ENCODE results near the gene TMEM50A. TPM values are rescaled to one million over a fixed set of nuclear protein-coding genes. Genes with fewer than 3 reads are reported as not detected.

TMEM50A gene
- total and polyA plus RNA-seq, 9 of the 15 experiments (the other 6 are each of a cell fraction or from before 2014, with no cell fraction given) = 43.7 to 195 (median 137) TPM

GRCh38 chr1:25355841-25356395, 17.8 kb downstream of the TMEM50A start (continued):
- no peak for TF ChIP-seq CUX1 (CRISPR knock-in tag; IDR thresholded peaks at IDR 0.05)
- 0 out of 2 replicates have a peak, but pooled peaks have one; percentile 24 for TF ChIP-seq ZNF583 (CRISPR knock-in tag; IDR thresholded peaks at IDR 0.05)
- TF ChIP-seq CAMTA2 (CRISPR knock-in tag; conservative IDR thresholded peaks at IDR 0.05) = no peak
- TF ChIP-seq NFIC (IDR thresholded peaks at IDR 0.05) = 0 out of 2 replicates have a peak, but pooled peaks have one; percentile 6
- no peak for TF ChIP-seq DLX4 (CRISPR knock-in tag; IDR thresholded peaks at IDR 0.05)
- no peak for TF ChIP-seq ZNF407 (IDR thresholded peaks at IDR 0.05; ENCODE audit: low read depth)
- TF ChIP-seq ZKSCAN1 (IDR thresholded peaks at IDR 0.05; ENCODE audit: low read depth, low read length) = no peak
- TF ChIP-seq CBFA2T3 (IDR thresholded peaks at IDR 0.05) = peak; percentile 79
- no peak for TF ChIP-seq MCM2 (IDR thresholded peaks at IDR 0.05; ENCODE audit: low read depth)
- no peak for TF ChIP-seq CBX3 (IDR thresholded peaks at IDR 0.05; ENCODE audit: borderline replicate concordance in 1 of 2, low read length in 2 of 2)
- no peak for TF ChIP-seq RBM22 (IDR thresholded peaks at IDR 0.05; ENCODE audit: low read depth, low read length, poor library complexity, severe bottlenecking)
- no peak for TF ChIP-seq L3MBTL2 (IDR thresholded peaks at IDR 0.05)
- TF ChIP-seq MTA2 (IDR thresholded peaks at IDR 0.05; ENCODE audit: low read depth) = no peak
- TF ChIP-seq SMARCC2 (IDR thresholded peaks at IDR 0.05; ENCODE audit: low read depth) = no peak
